WTC11 (cell line): Measurements from ENCODE around the gene UBE2V1.

Experiments
- AFF4 ChIP-seq: sonication (generic); formaldehyde crosslinking; IDR thresholded peaks from 2 replicates; pipeline ENCODE4 v1.8.1; 2023; ENCODE audit warnings: mild to moderate bottlenecking, missing genetic modification reagents, borderline replicate concordance
- ATF2 ChIP-seq: sonication (generic); formaldehyde crosslinking; IDR thresholded peaks from 2 replicates; pipeline ENCODE4 v1.8.1; 2022; ENCODE audit warnings: low read depth, missing genetic modification reagents, borderline replicate concordance
- ATF3 ChIP-seq: sonication (generic); formaldehyde crosslinking; conservative IDR thresholded peaks from 2 replicates; pipeline ENCODE4 v1.8.1; 2022; ENCODE audit warnings: mild to moderate bottlenecking, missing genetic modification reagents
- CREB1 ChIP-seq: sonication (generic); formaldehyde crosslinking; IDR thresholded peaks from 2 replicates; pipeline ENCODE4 v1.8.0; 2023; ENCODE audit warnings: mild to moderate bottlenecking, missing genetic modification reagents
- CTCF ChIP-seq: fragments of 200-600 bp; IDR thresholded peaks from 2 replicates; pipeline ENCODE4 v1.8.0; 2022; ENCODE audit warnings: antibody characterized with exemption
- MAX ChIP-seq: sonication (generic); formaldehyde crosslinking; IDR thresholded peaks from 2 replicates; pipeline ENCODE4 v1.8.0; 2022; ENCODE audit warnings: mild to moderate bottlenecking, missing genetic modification reagents
- PRRX2 ChIP-seq: fragments of 250-450 bp; sonication (Bioruptor Pico); IDR thresholded peaks from 2 replicates; pipeline ENCODE4 v1.8.0; 2021; ENCODE audit warnings: mild to moderate bottlenecking
- RELA ChIP-seq: sonication (generic); formaldehyde crosslinking; IDR thresholded peaks from 2 replicates; pipeline ENCODE4 v1.8.1; 2022; ENCODE audit warnings: missing genetic modification reagents, mild to moderate bottlenecking, borderline replicate concordance
- SMAD3 ChIP-seq: sonication (generic); formaldehyde crosslinking; IDR thresholded peaks from 2 replicates; pipeline ENCODE4 v1.8.0; 2022; ENCODE audit warnings: missing genetic modification reagents, mild to moderate bottlenecking, borderline replicate concordance
- TP53 ChIP-seq: sonication (generic); formaldehyde crosslinking; IDR thresholded peaks from 2 replicates; pipeline ENCODE4 v1.8.1; 2023; ENCODE audit warnings: mild to moderate bottlenecking, missing genetic modification reagents
- ZMAT4 ChIP-seq: fragments of 250-450 bp; sonication (Bioruptor Pico); IDR thresholded peaks from 2 replicates; pipeline ENCODE4 v1.9.0; 2021; ENCODE audit warnings: mild to moderate bottlenecking
- ZNF121 ChIP-seq: sonication (generic); formaldehyde crosslinking; IDR thresholded peaks from 2 replicates; pipeline ENCODE4 v1.8.0; 2023; ENCODE audit warnings: missing genetic modification reagents
- ZNF138 ChIP-seq: sonication (generic); formaldehyde crosslinking; conservative IDR thresholded peaks from 2 replicates; pipeline ENCODE4 v1.8.1; 2022; ENCODE audit warnings: mild to moderate bottlenecking, moderate library complexity, missing genetic modification reagents

GRCh38 chr20:50097843-50098242, 15.1 kb downstream of the UBE2V1 start:
- no peak for TF ChIP-seq ZMAT4
- no peak for TF ChIP-seq CTCF
- no peak for TF ChIP-seq ATF2 (CRISPR knock-in tag)
- no peak for TF ChIP-seq AFF4
- TF ChIP-seq MAX (CRISPR knock-in tag): no peak
- no peak for TF ChIP-seq SMAD3 (CRISPR knock-in tag)
- TF ChIP-seq PRRX2 (CRISPR knock-in tag): no peak
- no peak for TF ChIP-seq CREB1 (CRISPR knock-in tag)
- no peak for TF ChIP-seq TP53 (CRISPR knock-in tag)
- TF ChIP-seq ZNF121 (CRISPR knock-in tag): no peak
- no peak for TF ChIP-seq RELA
- TF ChIP-seq ATF3 (CRISPR knock-in tag): no peak
- TF ChIP-seq ZNF138 (CRISPR knock-in tag): no peak
